ENCODE measurements around the gene NSF. TPM values are rescaled to one million over a fixed set of nuclear protein-coding genes. Genes with fewer than 3 reads are reported as not detected.
"Not testable (repeated sequence)": the region's sequence is repeated elsewhere in the genome, so short reads cannot be mapped to it uniquely, and the experiment has no call there.

The NSF gene
- total RNA-seq, 2 donors from 2014 or later: 28.8 to 35.8 TPM

DNA sequence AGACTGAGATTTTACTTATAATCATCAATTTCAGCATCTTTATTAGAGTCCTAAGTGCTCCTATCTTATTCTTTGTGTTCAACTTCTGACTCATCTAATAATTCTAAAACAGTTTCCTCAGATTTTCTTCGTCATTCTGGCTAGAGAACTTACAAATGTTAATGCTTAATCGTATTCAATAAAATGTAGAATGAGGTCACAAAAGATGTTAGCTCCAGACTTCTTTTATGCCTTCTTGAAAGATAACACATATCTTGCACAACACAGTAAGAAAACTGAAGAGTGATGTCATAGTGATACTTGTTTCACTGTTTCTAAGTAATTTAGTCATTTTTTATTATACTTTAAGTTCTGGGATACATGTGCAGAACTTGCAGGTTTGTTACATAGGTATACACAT lies 93.2 kb downstream of the NSF start:
- not testable (repeated sequence) for DNase-seq

DNA sequence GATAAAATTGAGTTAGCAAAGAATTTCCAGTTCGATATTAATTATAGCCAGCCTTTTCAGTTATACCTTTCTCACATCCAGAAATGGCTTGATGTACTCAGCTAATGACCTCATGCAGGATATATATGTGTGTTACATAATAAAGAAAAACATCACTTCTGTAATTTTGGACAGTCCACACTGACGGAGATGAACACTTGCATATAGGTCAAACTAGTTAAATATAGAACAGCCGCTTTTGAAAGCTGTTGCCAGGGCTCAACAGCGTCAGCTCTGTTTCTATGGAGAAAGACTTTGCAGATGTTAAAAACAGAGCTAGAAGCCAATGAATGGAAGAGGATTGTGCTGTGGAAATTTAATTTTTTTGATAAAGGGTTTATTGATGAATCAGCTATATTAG lies 94.8 kb downstream of the NSF start:
- ATAC-seq; DNase-seq; intact Hi-C loops (cut with DNase I): not testable (repeated sequence)

More for the DNA sequence above, 93.2 kb downstream of the NSF start:
- ATAC-seq; intact Hi-C loops (cut with DNase I): not testable (repeated sequence)

DNA sequence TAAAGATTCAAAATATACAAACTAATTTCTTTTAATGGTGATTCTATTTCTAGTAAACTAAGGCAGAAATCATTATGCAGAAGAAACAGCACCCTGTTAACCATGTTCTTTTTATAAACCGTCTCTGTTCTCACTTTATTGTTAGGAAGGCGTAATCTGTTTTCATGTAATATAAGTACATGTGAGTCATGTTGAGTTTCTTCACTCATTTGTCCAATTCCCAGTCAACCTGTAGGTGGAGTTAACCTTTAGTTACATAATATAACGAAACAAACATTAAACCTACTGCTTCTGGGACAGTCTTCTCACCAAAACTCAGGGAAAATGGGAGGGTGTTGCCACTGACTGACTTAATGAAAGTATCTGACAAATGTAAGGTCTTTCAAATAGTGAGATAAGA lies 101.7 kb downstream of the NSF start:
- intact Hi-C loops (cut with DNase I); DNase-seq; ATAC-seq: not testable (repeated sequence)

DNA sequence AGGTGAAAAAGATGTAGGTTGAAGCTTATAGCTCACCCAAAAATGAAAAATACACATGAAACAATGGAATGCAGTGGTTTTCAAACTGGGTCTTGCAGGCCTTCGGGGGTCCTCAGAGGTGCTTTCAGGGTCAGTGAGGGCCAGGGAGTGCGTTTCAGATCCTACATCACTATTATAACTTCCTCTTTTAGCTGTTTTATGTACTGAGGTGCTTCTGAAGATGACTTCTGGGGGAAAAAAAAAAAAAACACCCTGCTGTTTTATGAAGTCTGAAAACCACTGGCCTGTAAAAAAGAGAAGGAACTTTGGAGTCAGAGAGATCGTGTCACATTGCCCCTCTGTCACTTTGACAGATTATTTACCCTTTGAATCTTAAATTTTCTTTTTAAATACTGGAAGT lies 102.8 kb downstream of the NSF start:
- intact Hi-C loops (cut with DNase I); DNase-seq; ATAC-seq: not testable (repeated sequence)

DNA sequence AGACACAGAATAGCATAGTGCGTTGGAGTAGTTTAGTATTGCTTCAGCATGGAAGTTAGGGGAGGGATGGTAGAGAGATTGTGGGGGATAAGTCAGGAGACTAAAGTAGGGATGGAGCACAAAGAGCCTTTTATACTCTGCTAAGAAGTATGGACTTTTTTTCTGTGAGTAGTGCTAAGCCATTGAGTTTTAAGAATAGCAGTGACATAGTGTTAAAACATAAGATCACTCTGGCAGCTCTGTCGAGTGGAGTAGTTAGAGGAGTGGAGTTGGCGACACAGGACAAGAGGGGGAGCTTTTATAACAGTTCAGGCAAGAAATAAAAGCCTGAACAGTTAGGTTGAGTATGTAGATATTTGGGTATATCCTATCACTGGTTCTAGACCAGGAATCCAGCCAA lies 106.1 kb downstream of the NSF start:
- ATAC-seq; DNase-seq; intact Hi-C loops (cut with DNase I): not testable (repeated sequence)

DNA sequence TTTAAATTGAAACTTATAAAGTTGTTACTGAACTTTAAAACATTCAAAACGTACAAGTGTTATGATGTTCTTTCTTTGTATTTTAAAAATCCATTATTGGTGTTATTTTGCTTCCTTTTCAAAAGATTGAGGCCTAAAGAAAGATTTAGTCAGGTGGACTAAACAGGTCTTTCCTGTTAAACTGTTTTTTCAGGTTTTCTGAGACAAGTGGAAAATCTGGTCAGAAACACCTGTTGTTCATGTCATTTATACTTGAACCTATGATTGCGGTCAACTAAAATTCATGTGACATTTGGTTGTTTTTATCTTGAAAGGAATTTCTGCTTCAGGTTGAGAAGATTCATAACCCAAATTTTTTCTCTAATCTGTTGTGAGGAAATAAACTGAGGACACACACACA lies 108.5 kb downstream of the NSF start:
- ATAC-seq; intact Hi-C loops (cut with DNase I); DNase-seq: not testable (repeated sequence)

DNA sequence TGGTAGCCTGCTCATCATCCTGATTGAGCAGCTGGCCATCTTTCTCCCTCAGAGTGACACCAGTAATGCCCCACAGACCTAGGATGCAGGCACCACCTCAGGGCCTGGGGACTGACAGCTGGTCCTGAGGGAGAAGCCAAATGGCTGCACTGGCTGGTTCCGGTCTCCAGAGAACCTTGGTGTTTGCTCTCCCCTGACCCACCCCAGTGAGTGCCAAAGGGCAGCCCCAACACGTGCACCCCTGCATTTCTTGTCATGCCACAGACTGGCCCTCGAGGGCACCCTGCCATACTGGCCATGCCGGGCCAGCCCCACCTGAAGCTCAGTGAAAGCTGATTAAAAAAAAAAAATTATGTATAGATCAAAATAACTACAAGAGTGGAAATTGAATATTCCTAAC lies 127.5 kb downstream of the NSF start:
- ATAC-seq (no peak), DNase-seq (no peak)
- intact Hi-C loops (cut with DNase I): loop anchor here in 1 of 2 donors (10.0 kb wide), 1 partner anchor 57 kb away; no protein-coding TSS in a partner anchor

DNA sequence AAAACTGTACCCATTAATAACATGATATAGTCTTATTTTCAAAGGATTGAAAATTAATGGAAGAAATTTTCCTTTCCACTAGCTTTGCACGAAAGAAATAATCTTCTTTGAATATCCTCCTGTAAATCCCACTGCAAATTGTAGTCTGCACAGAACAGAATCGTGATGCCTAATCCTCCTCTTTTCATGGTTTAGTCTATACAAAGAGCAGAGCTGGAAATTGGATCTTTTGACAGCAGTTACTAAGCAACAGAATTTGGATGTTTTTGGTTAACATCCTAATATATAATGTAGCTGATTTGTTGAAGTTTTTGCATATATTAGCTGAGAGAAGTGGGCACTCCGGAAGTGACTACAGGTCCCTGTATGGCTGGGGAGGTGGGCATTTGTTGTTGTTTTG lies 129.4 kb downstream of the NSF start:
- DNase-seq: no peak
- no peak for ATAC-seq
- intact Hi-C loops (cut with DNase I): loop anchor here in 1 of 2 donors (10.0 kb wide), 1 partner anchor 55 kb away; no protein-coding TSS in a partner anchor

DNA sequence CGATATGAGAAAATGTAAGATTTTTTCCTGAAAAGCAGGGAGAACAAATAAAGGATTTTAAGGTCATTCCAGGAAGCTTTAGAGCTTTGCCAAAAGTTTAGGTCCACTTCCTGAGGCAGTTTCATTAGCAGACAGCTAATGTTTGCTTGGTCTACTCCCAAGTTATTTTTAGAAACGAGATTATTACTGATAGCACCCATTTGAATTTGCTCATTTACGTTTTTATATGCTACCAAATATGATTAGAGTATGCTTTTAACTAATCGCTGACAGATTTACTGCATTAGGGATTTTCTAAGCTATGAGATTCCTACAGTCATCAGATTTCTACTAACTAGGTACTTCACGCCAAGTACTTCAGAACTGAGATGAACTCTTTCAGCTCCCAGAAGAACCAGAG lies 129.9 kb downstream of the NSF start:
- DNase-seq (no peak), ATAC-seq (no peak)
- intact Hi-C loops (cut with DNase I): no loop called here

DNA sequence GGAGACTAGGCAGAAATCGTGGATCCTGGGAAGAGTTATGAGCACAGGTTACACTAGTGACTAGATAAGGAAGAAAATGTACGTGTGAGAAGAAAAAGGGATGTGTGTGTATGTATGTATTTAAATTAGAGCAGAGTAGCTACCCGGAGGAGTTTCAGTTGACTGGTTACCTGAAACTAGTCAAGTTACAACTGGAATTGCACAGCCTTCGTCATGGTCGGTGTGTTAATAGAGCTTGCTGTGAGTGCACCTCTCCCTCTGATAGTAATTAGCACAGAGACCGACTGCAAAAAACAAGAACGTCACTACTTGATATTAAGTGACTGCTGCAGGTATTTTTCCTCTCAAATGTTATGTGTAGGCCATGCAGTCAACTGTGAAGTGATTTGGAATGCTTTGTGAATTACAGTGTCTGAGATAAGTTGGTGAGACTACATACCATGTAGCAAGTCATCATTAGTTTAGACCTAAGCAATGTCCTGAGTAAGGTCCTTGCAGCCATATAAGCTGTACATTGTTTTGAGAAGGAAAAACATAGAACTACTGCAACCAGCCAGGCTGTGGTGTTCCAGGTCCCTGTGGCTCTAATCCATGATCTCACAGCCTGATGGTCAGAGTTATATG lies 132.3 kb downstream of the NSF start:
- DNase-seq (no peak), ATAC-seq (no peak)
- intact Hi-C loops (cut with DNase I): no loop called here

DNA sequence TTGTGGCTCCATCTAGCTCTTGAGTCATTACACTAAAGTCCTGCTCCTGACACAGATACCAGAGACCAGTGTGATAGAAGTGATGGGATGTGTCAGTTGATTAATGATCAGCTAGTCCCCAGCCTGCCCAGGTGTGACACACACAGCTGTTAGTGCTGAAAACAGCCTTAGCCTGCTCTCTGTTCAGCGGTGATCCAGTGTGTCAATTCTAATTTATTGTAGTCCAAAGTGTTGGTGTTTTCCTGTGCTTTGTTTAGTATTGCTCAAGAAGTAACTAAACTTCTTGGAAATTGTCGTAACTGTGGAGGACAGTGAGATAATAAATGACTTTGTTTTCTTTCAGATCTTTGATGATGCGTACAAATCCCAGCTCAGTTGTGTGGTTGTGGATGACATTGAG lies 135.7 kb downstream of the NSF start:
- no peak for ATAC-seq
- intact Hi-C loops (cut with DNase I): no loop called here
- DNase-seq: no peak

DNA sequence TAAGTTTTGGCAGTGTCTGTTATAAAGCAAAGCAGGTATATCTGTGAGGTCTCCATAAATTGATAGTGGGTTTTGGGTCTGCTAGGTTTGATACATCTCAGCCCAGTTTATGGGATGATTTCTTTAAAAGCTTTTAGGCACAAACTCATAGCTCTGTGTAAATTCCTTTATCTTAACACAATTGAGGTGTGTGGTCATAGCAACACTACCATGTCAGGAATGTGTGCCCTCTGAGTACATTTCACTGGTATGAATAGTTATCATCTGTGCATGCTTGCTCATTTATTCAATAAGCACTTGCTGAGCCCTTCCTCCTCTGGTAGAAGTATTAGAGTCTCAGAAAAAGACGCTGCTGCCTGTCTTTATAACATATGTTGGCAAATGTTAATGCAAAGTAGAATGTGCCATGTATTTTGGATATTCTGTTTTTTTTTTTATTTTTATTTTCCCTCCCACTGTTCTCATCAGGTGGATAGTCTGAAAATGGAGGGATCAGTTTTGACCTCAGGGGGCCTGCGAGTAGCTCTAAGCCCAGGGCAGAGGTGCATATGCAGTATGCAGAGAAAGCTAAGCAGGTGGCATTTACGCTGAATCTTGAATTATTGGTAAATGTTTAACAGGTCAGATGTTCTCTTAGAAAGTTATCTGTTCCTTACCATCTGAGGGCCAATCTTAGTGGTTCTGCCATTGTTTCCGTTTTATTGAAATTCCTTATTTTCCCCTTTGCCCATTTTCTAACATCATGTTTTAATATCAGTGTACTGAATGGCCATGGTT lies 137.3 kb downstream of the NSF start:
- intact Hi-C loops (cut with DNase I): no loop called here
- ATAC-seq (peak in 1 of 2 donors; percentile 35), DNase-seq (no peak)

DNA sequence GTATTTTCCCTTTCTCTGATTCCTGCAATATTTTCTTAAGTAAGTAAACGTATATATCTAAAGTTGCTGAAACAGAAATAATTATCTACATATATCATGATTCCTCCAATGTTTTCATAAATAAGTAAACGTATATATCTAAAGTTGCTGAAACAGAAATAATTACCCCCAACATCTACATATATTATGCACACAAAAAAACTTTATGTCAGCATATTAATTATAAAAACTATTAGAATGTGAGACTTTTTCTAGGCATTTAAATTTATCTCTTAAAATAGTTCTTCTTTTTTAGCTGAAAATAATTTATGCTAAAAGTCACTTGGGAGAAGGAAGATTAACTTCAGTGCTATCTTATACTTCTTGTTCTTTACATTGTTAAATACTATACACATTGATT lies 139.6 kb downstream of the NSF start:
- ATAC-seq (no peak), DNase-seq (no peak)
- intact Hi-C loops (cut with DNase I): no loop called here

DNA sequence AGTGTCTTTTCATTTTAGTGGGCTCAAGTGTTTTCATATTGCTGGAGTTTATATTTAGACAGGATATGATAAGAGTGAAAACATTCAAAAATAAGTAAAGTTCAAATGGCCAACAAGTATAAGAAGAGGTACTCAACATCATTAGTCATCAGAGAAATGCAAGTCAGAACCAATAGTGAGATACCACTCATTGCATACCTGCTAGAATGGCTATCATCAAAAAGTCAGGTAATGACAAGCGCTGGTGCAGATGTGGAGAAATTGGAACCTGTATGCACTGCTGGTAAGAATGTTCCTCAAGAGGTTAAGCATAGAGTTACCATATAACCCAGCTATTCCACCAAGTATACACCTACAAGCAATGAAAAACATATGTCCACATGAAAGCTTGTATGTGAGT lies 140.2 kb downstream of the NSF start:
- no peak for DNase-seq
- intact Hi-C loops (cut with DNase I): no loop called here
- ATAC-seq: no peak

DNA sequence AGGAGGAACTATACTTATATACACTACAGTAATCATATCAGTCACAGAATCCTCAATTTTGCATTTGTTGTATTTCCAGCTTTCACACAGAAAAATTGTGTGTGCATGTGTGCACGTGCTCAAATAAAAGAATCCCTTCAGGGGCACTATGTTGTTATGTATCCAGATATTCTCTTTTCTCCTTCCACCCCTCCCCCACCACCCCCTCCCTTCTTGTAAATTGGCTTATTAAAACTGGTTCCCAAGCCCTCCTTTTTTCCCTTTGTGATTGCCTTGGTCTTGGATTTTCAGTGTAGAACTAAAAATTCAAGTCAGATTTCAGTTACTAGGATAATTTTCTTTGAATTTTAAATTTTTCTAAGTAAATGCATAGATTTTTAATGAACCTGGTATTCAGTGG lies 141.7 kb downstream of the NSF start:
- DNase-seq: no peak
- intact Hi-C loops (cut with DNase I): no loop called here
- ATAC-seq: no peak

DNA sequence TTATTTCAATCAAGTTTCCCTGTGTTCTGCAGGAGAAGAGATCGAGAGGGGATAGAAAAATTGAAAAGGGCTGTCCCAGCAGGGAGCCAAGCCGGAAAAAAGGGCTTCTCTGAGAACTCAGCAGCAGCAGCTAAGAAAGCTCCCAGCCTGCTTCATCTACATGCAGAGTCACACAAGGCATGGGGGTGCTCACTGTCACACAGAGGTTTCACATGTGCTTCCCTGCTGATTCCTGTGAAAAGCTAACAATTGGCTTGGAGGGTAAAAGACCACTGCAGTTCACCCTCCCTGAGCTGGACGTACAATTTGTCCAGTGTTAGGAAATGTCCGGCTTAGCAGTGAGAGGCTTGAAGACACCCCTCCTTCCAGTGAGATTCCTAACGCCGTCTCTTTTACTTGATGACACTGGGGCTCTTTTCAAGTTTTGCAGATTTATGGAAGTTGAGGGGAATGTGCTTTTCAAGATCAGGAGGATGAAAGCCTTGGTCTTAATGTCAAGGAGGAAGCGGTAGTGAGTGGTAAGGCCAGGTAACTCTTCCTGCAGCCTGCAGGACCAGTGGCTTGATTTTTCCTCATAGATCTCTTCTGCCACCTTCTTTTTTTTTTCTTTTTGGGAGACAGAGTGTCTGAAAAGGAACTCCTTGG lies 142.4 kb downstream of the NSF start:
- intact Hi-C loops (cut with DNase I): no loop called here
- DNase-seq (no peak), ATAC-seq (no peak)

DNA sequence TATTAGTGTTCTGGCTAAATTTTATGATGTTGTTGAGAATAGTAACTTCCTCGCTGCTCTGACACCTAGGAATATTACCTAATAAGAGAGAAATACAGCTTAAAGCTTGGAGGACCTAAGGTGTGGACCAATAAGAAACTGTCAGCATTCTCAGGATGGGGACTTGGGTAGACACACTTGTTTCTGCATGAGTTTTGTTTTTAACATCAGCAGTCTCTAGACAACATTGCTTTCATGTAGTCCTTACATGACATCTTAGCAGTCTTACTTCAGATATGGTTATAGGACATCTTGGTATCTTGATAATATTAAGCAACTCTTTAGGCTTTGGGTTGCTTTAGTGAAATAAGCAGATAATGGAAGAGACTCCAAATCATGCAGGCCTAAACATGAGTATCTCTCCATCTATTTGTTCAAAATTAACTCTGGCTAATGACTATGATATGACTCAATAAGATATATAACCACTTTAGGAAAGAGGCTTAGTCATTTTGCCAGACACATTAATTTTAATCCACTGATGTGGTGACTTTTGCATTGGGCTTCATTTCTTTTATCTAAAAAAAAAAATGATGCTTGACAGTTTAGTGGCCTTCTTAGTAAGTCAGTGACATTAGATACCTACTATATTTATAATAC lies 143.5 kb downstream of the NSF start:
- no peak for ATAC-seq
- intact Hi-C loops (cut with DNase I): no loop called here

DNA sequence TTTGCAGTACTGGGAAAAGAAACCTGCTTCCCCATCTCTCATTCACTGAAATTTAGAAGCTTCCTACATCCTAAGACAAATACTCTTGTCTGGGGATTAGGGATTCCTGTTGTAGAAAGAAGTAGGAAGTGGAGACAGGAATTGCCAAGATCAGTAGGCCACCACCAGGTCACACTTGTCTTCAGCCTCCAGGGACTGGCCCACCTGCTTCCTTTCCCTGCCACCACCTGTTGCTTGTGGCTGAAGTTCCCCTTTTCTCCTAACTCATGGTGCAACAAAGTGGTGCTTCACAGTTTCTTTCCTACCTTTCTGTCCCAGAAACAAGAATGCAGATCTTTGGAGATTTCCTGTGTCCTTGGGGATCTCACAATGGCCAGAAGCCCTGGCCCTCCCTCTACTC lies 145.6 kb downstream of the NSF start:
- ATAC-seq (no peak), DNase-seq (no peak)
- intact Hi-C loops (cut with DNase I): no loop called here

More for the DNA sequence above, 143.5 kb downstream of the NSF start:
- no peak for DNase-seq

DNA sequence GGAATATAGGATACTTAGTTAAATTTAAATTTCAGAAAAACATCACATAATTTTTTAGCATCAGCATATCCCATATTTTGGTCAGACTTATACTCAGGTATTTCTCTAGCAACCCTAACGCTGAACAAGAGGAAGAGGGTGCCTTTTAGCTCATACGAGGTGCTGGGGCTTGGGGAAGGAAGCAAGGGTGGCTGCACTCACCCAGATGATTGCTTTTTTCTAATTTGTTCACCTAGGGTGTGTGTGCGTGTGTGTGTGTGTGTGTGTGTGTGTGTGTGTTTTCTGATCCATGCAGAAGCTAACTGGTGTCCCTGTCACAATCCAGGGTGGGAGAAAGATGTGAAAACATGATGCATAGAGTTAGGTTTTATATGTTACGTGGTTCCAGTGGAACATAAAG lies 146.9 kb downstream of the NSF start:
- intact Hi-C loops (cut with DNase I): no loop called here

DNA sequence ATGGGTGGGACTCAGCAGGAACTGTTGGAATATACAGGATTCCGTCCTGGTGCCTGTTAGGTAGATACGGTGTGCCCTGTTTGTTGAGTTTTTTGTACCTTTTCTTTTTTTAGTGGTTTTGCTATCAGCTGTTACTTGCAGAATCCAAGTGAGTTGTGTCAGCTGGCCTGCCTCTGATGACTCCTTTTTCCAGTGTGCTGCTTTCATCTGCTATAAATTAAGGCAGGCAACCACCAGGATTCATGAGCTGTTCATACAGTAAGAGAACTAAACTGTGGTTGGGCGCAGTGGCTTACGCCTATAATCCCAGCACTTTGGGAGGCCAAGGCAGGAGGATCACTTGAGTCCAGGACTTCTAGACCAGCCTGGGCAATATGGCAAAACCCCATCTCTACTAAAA lies 148.1 kb downstream of the NSF start:
- DNase-seq (no peak), ATAC-seq (no peak)
- intact Hi-C loops (cut with DNase I): no loop called here

More for the DNA sequence above, 146.9 kb downstream of the NSF start:
- DNase-seq (no peak), ATAC-seq (no peak)

All from left cardiac atrium (tissue), 4 donors.